Urinary bladder (tissue), 4 donors: Measurements from ENCODE around the gene AFF4. TPM values are rescaled to one million over a fixed set of nuclear protein-coding genes. Genes with fewer than 3 reads are reported as not detected.
"Not testable (repeated sequence)": the region's sequence is repeated elsewhere in the genome, so short reads cannot be mapped to it uniquely, and the experiment has no call there.

ENCODE experiments used
- DNase-seq: peaks from one replicate; pipeline ENCODE4 v3.0.0-alpha.2; 2015; ENCODE audit errors: extremely low spot score
- H3K27ac ChIP-seq: one replicate; pipeline ENCODE4 v1.5.1; 2013; ENCODE audit warnings: low read depth, mild to moderate bottlenecking, moderate library complexity
- H3K36me3 ChIP-seq: one replicate; pipeline ENCODE4 v1.6.1; 2013; ENCODE audit warnings: mild to moderate bottlenecking, moderate library complexity; ENCODE audit not compliant: insufficient read depth
- H3K4me1 ChIP-seq: one replicate; pipeline ENCODE4 v1.6.1; 2013; ENCODE audit warnings: mild to moderate bottlenecking, moderate library complexity; ENCODE audit not compliant: insufficient read depth
- H3K4me3 ChIP-seq: one replicate; pipeline ENCODE4 v1.5.1; 2013; ENCODE audit warnings: low read depth, low read length
- WGBS: extraction: QIAGEN DNeasy Blood & Tissue Kit; methylation state at CpG from one replicate; pipeline ENCODE4 v1.1.7; 2013; 5-methylcytosine and 5-hydroxymethylcytosine counted together
- polyA plus RNA-seq: library from polyadenylated mRNA; stranded (reverse); fragments of 200-250 nt; gene quantifications from one replicate; pipeline ENCODE4 v1.2.3, GENCODE V29; 2013
- total RNA-seq: library from RNA; depleted of rRNA; stranded (reverse); fragments of >200 nt; gene quantifications from one replicate; pipeline ENCODE4 v1.2.3, GENCODE V29; 2014
- donor health status: healthy with polysubstance abuse.
- donor health status: healthy.

The AFF4 gene, protein sequence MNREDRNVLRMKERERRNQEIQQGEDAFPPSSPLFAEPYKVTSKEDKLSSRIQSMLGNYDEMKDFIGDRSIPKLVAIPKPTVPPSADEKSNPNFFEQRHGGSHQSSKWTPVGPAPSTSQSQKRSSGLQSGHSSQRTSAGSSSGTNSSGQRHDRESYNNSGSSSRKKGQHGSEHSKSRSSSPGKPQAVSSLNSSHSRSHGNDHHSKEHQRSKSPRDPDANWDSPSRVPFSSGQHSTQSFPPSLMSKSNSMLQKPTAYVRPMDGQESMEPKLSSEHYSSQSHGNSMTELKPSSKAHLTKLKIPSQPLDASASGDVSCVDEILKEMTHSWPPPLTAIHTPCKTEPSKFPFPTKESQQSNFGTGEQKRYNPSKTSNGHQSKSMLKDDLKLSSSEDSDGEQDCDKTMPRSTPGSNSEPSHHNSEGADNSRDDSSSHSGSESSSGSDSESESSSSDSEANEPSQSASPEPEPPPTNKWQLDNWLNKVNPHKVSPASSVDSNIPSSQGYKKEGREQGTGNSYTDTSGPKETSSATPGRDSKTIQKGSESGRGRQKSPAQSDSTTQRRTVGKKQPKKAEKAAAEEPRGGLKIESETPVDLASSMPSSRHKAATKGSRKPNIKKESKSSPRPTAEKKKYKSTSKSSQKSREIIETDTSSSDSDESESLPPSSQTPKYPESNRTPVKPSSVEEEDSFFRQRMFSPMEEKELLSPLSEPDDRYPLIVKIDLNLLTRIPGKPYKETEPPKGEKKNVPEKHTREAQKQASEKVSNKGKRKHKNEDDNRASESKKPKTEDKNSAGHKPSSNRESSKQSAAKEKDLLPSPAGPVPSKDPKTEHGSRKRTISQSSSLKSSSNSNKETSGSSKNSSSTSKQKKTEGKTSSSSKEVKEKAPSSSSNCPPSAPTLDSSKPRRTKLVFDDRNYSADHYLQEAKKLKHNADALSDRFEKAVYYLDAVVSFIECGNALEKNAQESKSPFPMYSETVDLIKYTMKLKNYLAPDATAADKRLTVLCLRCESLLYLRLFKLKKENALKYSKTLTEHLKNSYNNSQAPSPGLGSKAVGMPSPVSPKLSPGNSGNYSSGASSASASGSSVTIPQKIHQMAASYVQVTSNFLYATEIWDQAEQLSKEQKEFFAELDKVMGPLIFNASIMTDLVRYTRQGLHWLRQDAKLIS
- 89.8 TPM for total RNA-seq
- polyA plus RNA-seq, result 26.9 TPM

DNA sequence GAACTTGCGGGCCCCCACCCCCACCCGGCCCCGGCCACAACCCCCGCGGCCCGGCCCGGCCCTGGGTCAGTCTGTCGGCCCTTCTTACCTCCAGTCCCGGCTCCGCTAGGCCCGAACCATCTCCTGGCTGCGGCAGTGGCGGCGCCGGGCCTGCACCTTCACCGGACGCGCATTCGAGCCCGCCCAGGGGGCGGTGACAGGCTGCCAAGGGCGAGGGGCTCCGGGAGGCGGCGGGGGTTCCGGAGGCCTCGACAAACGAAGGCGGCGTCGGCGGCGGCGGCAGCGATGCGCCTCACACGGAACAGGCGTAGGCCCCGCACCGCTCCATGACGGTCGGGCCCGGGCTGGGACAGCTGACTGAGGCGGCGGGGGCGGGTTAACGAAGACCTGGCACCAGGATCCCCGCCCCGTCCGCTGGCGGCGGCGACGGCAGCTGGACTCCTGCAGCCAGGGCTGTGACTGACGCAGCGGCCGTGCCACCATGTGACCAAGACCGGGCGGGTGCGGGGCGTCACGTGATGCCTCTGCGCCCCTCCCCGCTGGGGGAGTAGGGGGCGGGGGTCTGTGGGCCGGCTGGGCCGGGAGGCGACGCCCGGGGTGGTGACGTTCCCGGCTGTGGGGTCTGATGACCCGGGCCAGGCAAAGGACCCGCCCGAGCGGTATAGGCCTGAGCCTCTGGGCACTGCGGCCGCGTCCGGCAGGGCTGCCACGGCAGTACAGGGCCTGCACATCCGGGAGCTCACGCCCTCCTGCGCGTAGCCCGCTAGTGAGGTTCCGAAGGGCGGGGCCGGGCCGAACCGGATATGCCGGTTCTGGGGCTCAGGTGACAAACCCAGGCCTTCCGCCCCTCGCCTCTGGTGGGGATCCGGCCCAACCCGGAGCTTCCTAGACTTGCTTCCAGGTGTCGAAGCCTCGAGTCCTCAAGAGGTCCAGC, at the start of gene AFF4:
AFF4 (minus strand) TSS at position 464 of the 934 bp plus-strand sequence. CDS start 26,445 bp downstream, outside the sequence.
- WGBS, result under 1% methylated on average over 98 of the region's 98 CpGs
- peak within 1 kb of the TSS; percentile 99 for H3K27ac ChIP-seq
- H3K36me3 ChIP-seq, result no peaks in the 10 kb centered on the region

DNA sequence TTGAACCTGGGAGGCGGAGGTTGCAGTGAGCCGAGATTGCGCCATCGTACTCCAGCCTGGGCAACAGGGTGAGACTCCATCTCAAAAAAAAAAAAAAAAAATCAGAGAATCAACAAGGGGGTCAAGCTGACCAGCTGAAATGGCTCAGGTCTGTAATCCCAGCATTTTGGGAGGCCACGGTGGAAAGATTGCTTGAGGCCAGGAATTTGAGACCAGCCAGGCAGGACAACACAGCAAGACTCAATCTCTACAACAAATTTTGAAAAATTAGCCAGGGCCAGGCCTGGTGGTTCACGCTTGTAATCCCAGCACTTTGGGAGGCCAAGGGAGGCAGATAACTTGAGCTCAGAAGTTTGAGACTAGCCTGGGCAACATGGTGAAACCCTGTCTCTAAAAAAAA, 45.0 kb upstream of the AFF4 start:
- not testable (repeated sequence) for H3K36me3 ChIP-seq, H3K4me1 ChIP-seq, H3K27ac ChIP-seq, H3K4me3 ChIP-seq, DNase-seq
- 82% methylated on average over 6 of the region's 6 CpGs for WGBS

More for the DNA sequence above, at the start of gene AFF4:
- Histone ChIP-seq H3K4me1 (no peaks in the 10 kb centered on the region), H3K4me3 (peak within 1 kb of the TSS; percentile 99)
- DNase-seq, result peak; percentile 83

- Histone ChIP-seq H3K36me3 (no peaks in the 10 kb centered on the region), H3K4me3 (no peak overlapping the region), H3K4me1 (no peaks in the 10 kb centered on the region), H3K27ac (no peak overlapping the region)
- no peak for DNase-seq
- 75% methylated on average over 1 of the region's 1 CpG for WGBS
Measured at GRCh38 chr5:133006653-133007052, 43.2 kb upstream of the AFF4 start.

DNA sequence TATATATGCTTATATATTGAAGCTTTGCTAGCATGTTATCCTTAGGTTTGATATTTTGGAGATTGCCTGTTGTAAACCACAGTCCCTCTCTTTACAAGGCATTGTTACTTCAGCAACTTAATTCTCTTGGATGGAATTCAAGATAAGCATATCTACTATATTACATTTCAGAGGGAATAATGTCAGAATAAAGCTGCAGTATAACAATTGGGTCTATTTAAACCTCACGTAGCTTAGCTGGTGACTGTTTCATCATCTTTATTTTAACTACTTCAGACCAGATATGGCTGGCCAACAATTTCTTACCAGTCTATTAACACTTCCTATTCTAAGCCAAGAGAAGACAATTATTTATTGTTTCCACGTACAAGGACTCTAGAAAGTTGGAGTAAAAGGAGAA, 35.8 kb upstream of the AFF4 start:
- H3K4me3 ChIP-seq, result no peak overlapping the region
- H3K27ac ChIP-seq, result no peak overlapping the region
- no peak for DNase-seq
- no peaks in the 10 kb centered on the region for H3K36me3 ChIP-seq
- 37% methylated on average over 2 of the region's 2 CpGs for WGBS
- H3K4me1 ChIP-seq, result no peaks in the 10 kb centered on the region

GRCh38 chr5:132998556-132998955, 35.1 kb upstream of the AFF4 start:
- H3K36me3 ChIP-seq, result no peaks in the 10 kb centered on the region
- WGBS, result 91% methylated on average over 2 of the region's 2 CpGs
- no peak overlapping the region for H3K27ac ChIP-seq
- no peak overlapping the region for H3K4me3 ChIP-seq
- H3K4me1 ChIP-seq, result no peaks in the 10 kb centered on the region
- DNase-seq, result no peak

DNA sequence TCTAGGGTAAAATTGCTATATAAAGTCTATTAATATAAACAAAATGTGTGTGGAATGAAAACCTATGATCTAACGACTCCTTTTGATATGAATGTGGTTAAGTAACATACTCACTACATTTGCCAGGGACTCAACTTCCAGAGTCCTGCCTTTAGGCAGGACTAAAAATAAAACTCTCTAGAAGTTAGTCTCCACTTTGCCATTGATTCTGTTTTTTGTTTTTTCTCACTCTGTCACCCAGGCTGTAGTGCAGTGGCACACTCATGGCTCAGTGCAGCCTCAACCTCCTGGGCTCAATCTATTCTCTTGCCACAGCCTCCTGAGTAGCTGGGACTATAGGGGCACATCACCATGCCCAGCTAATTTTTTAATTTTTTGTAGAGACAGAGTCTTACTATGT, 32.9 kb upstream of the AFF4 start:
- no peak overlapping the region for H3K27ac ChIP-seq
- 63% methylated on average over 1 of the region's 1 CpG for WGBS
- no peak overlapping the region for H3K4me3 ChIP-seq
- H3K36me3 ChIP-seq, result no peaks in the 10 kb centered on the region
- no peak for DNase-seq
- no peaks in the 10 kb centered on the region for H3K4me1 ChIP-seq

DNA sequence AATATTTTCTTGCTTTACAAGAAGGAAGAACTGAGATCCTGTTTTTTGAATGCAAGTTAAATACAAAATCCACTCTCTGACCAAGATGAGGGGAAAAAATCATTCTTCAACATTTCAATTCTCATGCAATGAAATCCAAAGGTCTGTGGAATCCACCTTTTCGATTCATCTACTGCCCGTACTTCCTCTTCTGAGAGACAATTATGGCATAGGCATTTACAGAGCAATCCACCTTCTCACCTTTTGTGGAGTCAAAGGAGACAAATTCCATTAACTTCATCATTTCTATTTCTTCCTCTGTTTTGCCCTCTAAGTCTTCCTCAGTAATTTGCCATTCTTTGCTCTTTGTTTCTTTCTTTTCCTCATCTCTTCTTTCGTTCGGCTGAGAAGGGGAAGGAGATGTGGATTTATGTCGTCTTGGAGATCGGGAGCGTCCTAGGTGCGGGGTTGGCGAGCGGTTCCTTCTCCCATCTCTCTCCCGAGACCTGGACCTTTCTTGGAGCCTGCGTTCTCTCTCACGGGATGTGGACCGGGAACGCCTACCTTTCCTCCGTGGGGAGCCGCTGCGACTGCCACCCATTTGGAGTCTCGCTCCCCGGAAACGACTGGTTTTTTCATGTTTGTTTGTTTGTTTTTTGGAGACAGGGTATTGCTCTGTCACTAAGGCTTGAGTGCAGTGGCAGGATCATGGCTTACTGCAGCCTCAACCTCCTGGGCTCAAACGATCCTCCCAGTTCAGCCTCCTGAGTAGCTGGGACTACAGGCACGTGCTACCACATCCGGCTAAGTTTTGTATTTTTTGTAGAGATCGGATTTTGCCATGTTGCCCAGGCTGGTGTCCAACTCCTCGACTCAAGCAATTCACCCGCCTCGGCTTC, 24.3 kb upstream of the AFF4 start:
- H3K27ac ChIP-seq, result no peak overlapping the region
- 74% methylated on average over 28 of the region's 28 CpGs for WGBS
- H3K36me3 ChIP-seq, result no peaks in the 10 kb centered on the region
- no peak overlapping the region for H3K4me3 ChIP-seq
- H3K4me1 ChIP-seq, result no peaks in the 10 kb centered on the region
- DNase-seq, result no peak

GRCh38 chr5:132982971-132983370, 19.5 kb upstream of the AFF4 start:
- not testable (repeated sequence) for H3K4me3 ChIP-seq, DNase-seq, H3K36me3 ChIP-seq, H3K27ac ChIP-seq, H3K4me1 ChIP-seq
- WGBS, result 94% methylated on average over 30 of the region's 30 CpGs

DNA sequence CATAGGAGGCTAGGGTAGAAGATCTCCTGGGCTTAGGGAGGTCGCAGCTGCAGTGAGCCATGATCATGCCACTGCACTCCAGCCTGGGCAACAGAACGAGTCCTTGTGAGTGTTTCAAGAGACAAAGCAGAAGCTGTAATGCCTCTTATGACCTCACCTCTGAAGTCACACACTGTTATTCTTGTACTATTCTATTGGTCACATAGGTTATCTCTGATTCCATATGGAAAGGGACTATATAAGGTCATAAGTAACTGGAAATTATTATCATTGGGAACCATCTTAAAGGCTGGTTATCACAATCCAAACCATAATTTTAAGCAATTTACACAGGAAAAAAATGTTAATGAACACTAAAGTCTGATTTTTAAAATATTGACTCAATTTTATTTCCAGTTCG, 17.9 kb upstream of the AFF4 start:
- no peaks in the 10 kb centered on the region for H3K4me1 ChIP-seq
- no peak for DNase-seq
- no peaks in the 10 kb centered on the region for H3K36me3 ChIP-seq
- no peak overlapping the region for H3K27ac ChIP-seq
- WGBS, result 87% methylated on average over 3 of the region's 3 CpGs
- no peak overlapping the region for H3K4me3 ChIP-seq

- WGBS, result 66% methylated on average over 2 of the region's 2 CpGs
- H3K4me3 ChIP-seq, result no peak overlapping the region
- H3K27ac ChIP-seq, result no peak overlapping the region
- no peak for DNase-seq
- H3K4me1 ChIP-seq, result no peaks in the 10 kb centered on the region
- H3K36me3 ChIP-seq, result no peaks in the 10 kb centered on the region
Measured at GRCh38 chr5:132979976-132980375, 16.5 kb upstream of the AFF4 start.

- no peak overlapping the region for H3K4me3 ChIP-seq
- 73% methylated on average over 3 of the region's 3 CpGs for WGBS
Measured at GRCh38 chr5:132979367-132979940, 16.0 kb upstream of the AFF4 start.

DNA sequence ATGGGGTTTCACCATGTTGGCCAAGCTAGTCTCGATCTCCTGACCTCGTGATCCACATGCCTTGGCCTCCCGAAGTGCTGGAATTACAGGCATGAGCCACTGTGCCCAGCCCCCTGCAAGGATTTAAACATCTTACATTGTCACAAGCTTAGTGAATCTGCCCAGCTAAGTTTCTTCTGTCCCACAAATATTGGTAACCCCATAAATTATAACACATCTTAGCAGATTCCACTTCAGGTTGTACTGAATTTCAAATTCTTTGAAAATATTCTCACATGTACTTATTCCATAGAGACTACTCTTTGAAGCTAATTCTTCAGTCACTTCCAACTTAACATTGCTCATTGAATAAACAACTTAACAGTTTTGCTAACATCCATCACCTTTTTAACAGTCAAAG, 13.4 kb upstream of the AFF4 start:
- no peaks in the 10 kb centered on the region for H3K4me1 ChIP-seq
- H3K36me3 ChIP-seq, result no peaks in the 10 kb centered on the region
- no peak overlapping the region for H3K4me3 ChIP-seq
- H3K27ac ChIP-seq, result no peak overlapping the region
- no peak for DNase-seq
- 90% methylated on average over 3 of the region's 3 CpGs for WGBS

More at GRCh38 chr5:132979367-132979940, 16.0 kb upstream of the AFF4 start:
- H3K4me1 ChIP-seq, result no peaks in the 10 kb centered on the region
- no peak for DNase-seq
- no peak overlapping the region for H3K27ac ChIP-seq
- no peaks in the 10 kb centered on the region for H3K36me3 ChIP-seq
